GM12892 (cell line): ENCODE results near the gene LRRC8C.

Source experiments
- POLR2A ChIP-seq: IDR thresholded peaks from 2 replicates; pipeline ENCODE4 v1.6.1; 2011; ENCODE audit warnings: low read depth, low read length, control low read depth
- TAF1 ChIP-seq: IDR thresholded peaks from 2 replicates; pipeline ENCODE4 v1.6.1; 2011; ENCODE audit warnings: low read depth, mild to moderate bottlenecking, control low read depth, low read length, borderline replicate concordance

- TF ChIP-seq TAF1 (no peak), POLR2A (no peak)
These were observed 86.8 kb downstream of the LRRC8C start for GRCh38 chr1:89719502-89720306.
